CD8-positive, alpha-beta memory T cell (primary cell): Measurements from ENCODE around the gene ZNG1B. TPM values are rescaled to one million over a fixed set of nuclear protein-coding genes. Genes with fewer than 3 reads are reported as not detected.

Experiments
- polyA plus RNA-seq: library from polyadenylated mRNA; unstranded; fragments of 300-500 nt; fragmentation: Illumina TruSeq; gene quantifications from one replicate; pipeline ENCODE4 v1.2.3, GENCODE V29; 2021
- total RNA-seq, 2 experiments: library from RNA; stranded (reverse); gene quantifications; one replicate each; pipeline ENCODE4 v1.2.3, GENCODE V29; 2021

Gene ZNG1B
- total and polyA plus RNA-seq, 3 experiments from 2014 or later, result 28.8 to 40.5 (median 34.6) TPM

Other genes with a start within 250 kb of the ZNG1B start
- 1 to 10 TPM; 2.3 TPM for gene PAX8, start 158.8 kb upstream of the ZNG1B start, total RNA-seq
- gene PAX8, start 158.8 kb upstream of the ZNG1B start, polyA plus RNA-seq, result 0.97 TPM
- gene FOXD4L1, start 61.0 kb downstream of the ZNG1B start, total RNA-seq, result under 1 TPM; 0.15 to 0.18 TPM
- not detected for gene FOXD4L1, start 61.0 kb downstream of the ZNG1B start, polyA plus RNA-seq
- gene RABL2A, start 189.6 kb downstream of the ZNG1B start, total RNA-seq, result 10 to 100 TPM; 14.7 to 15.9 TPM
- 13.6 TPM for gene RABL2A, start 189.6 kb downstream of the ZNG1B start, polyA plus RNA-seq